IMR-90 (cell line): ENCODE results near the gene AGO3. TPM values are rescaled to one million over a fixed set of nuclear protein-coding genes. Genes with fewer than 3 reads are reported as not detected.

Source experiments
- ATAC-seq: fragments of 200-7000 bp; cut with Tn5 transposase; 2 replicates; pipeline ENCODE4 v1.9.1; 2020; ENCODE audit warnings: low read depth, mild to moderate bottlenecking, moderate library complexity
- BruUV-seq: library from RNA; stranded (reverse); fragments of 400-500 nt; replicated peaks from 2 replicates; lab custom pipeline; 2021; lab: Mats Ljungman, UMichigan
- CTCF ChIA-PET: fragments of 300-600 bp; formaldehyde crosslinking; extraction: SDS; loops from one replicate; lab custom pipeline; 2021; ENCODE audit warnings: antibody characterized with exemption; lab: Yijun Ruan, JAX
- POLR2A ChIA-PET: fragments of 300-600 bp; sonication (Branson Sonifier 250); formaldehyde crosslinking; loops from one replicate; lab custom pipeline; 2022; ENCODE audit warnings: antibody characterized with exemption; ENCODE audit not compliant: unreplicated experiment; lab: Charles Lee
- DNase-seq: peaks from one replicate; pipeline ENCODE4 v3.0.0; 2013
- H2AFZ ChIP-seq: replicated peaks from 2 replicates; pipeline ENCODE3; 2013; ENCODE audit warnings: low read length, mild to moderate bottlenecking; ENCODE audit not compliant: poor library complexity
- H2AK5ac ChIP-seq: 2 replicates; pipeline ENCODE4 v1.6.1; 2013; ENCODE audit warnings: low read depth, low read length, inconsistent platforms
- H2AK9ac ChIP-seq: replicated peaks from 2 replicates; pipeline ENCODE3; 2013; ENCODE audit warnings: mild to moderate bottlenecking, low read depth, low read length, moderate library complexity; ENCODE audit not compliant: poor library complexity
- H2BK120ac ChIP-seq: 2 replicates; pipeline ENCODE4 v1.6.1; 2013; ENCODE audit warnings: low read depth, low read length, inconsistent platforms
- H2BK15ac ChIP-seq: 3 replicates; pipeline ENCODE4 v1.6.1; 2013; ENCODE audit warnings: low read depth, low read length, inconsistent platforms
- H2BK20ac ChIP-seq: 2 replicates; pipeline ENCODE4 v1.6.1; 2013; ENCODE audit warnings: low read depth, mild to moderate bottlenecking, inconsistent platforms, low read length, moderate library complexity
- H2BK5ac ChIP-seq: 2 replicates; pipeline ENCODE4 v1.6.1; 2013; ENCODE audit warnings: mild to moderate bottlenecking, low read depth, low read length, inconsistent platforms; ENCODE audit not compliant: poor library complexity, severe bottlenecking
- H3K14ac ChIP-seq: replicated peaks from 2 replicates; pipeline ENCODE4 v1.6.1; 2013; ENCODE audit warnings: low read depth, low read length, inconsistent platforms
- H3K18ac ChIP-seq: 2 replicates; pipeline ENCODE4 v1.6.1; 2013; ENCODE audit warnings: low read depth, low read length, control low read depth
- H3K23ac ChIP-seq: 2 replicates; pipeline ENCODE4 v1.6.1; 2013; ENCODE audit warnings: low read depth, low read length, inconsistent platforms
- H3K27ac ChIP-seq: 2 replicates; pipeline ENCODE4 v1.5.1; 2013; ENCODE audit warnings: mild to moderate bottlenecking, control low read depth, low read length; ENCODE audit not compliant: insufficient read depth
- H3K27me3 ChIP-seq: 2 replicates; pipeline ENCODE4 v1.6.1; 2013; ENCODE audit warnings: low read length; ENCODE audit not compliant: control insufficient read depth, insufficient read depth
- H3K36me3 ChIP-seq: 2 replicates; pipeline ENCODE4 v1.6.1; 2013; ENCODE audit warnings: low read length, mixed read lengths; ENCODE audit not compliant: control insufficient read depth, insufficient read depth
- H3K4ac ChIP-seq: 2 replicates; pipeline ENCODE4 v1.6.1; 2013; ENCODE audit warnings: low read depth, low read length, inconsistent platforms
- H3K4me1 ChIP-seq: 2 replicates; pipeline ENCODE4 v1.6.1; 2013; ENCODE audit warnings: low read length, mixed read lengths; ENCODE audit not compliant: control insufficient read depth, insufficient read depth
- H3K4me2 ChIP-seq: 2 replicates; pipeline ENCODE4 v1.6.1; 2013; ENCODE audit warnings: low read depth, mild to moderate bottlenecking, control low read depth, low read length, moderate library complexity
- H3K4me3 ChIP-seq: 2 replicates; pipeline ENCODE4 v1.5.1; 2013; ENCODE audit warnings: low read depth, mild to moderate bottlenecking, control low read depth, low read length, moderate library complexity; ENCODE audit not compliant: insufficient read depth
- H3K56ac ChIP-seq: 2 replicates; pipeline ENCODE4 v1.6.1; 2013; ENCODE audit warnings: low read length, inconsistent platforms; ENCODE audit not compliant: insufficient read depth; ENCODE audit errors: extremely low read depth
- H3K79me1 ChIP-seq, 2 experiments: 2 replicates each; pipeline ENCODE4 v1.6.1; 2013; ENCODE audit warnings: low read length in 2 of 2, inconsistent platforms in 1 of 2, low read depth in 1 of 2
- H3K9ac ChIP-seq: 2 replicates; pipeline ENCODE4 v1.6.1; 2013; ENCODE audit warnings: low read depth, low read length, control low read depth
- H3K9me1 ChIP-seq: 2 replicates; pipeline ENCODE4 v1.6.1; 2013; ENCODE audit warnings: low read length, inconsistent platforms; ENCODE audit not compliant: insufficient read depth
- H3K9me3 ChIP-seq: 2 replicates; pipeline ENCODE4 v1.6.1; 2013; ENCODE audit warnings: low read length; ENCODE audit not compliant: control insufficient read depth, insufficient read depth
- H4K20me1 ChIP-seq: 2 replicates; pipeline ENCODE4 v1.6.1; 2013; ENCODE audit warnings: low read length, inconsistent platforms; ENCODE audit not compliant: insufficient read depth
- H4K5ac ChIP-seq: 2 replicates; pipeline ENCODE4 v1.6.1; 2013; ENCODE audit warnings: mild to moderate bottlenecking, low read depth, low read length, control low read depth
- H4K8ac ChIP-seq, 2 experiments: 2 replicates each; pipeline ENCODE4 v1.6.1; 2013; ENCODE audit warnings: low read depth in 2 of 2, low read length in 2 of 2, control low read depth in 1 of 2, inconsistent platforms in 1 of 2
- H4K91ac ChIP-seq: 2 replicates; pipeline ENCODE4 v1.6.1; 2013; ENCODE audit warnings: low read depth, low read length, inconsistent platforms; ENCODE audit not compliant: insufficient read depth
- CEBPB ChIP-seq: IDR thresholded peaks from 2 replicates; pipeline ENCODE4 v1.6.1; 2012; ENCODE audit warnings: low read depth, low read length, improper control_type of control experiment
- NFE2L2 ChIP-seq: fragments of 150-350 bp; IDR thresholded peaks from 2 replicates; pipeline ENCODE4 v1.6.1; 2016; ENCODE audit warnings: low read depth, mild to moderate bottlenecking, low read length
- POLR2A ChIP-seq: IDR thresholded peaks from 2 replicates; pipeline ENCODE4 v1.6.1; 2012; ENCODE audit warnings: mild to moderate bottlenecking, low read depth, low read length
- RCOR1 ChIP-seq: IDR thresholded peaks from 2 replicates; pipeline ENCODE4 v1.6.1; 2012; ENCODE audit warnings: mild to moderate bottlenecking, low read length, improper control_type of control experiment; ENCODE audit not compliant: insufficient replicate concordance
- WGBS, 2 experiments: methylation state at CpG; one replicate each; pipeline versions ENCODE4 v1.1.5 to v1.1.7; 2013; ENCODE audit warnings: missing lambda C conversion rate in 2 of 2; ENCODE audit not compliant: insufficient read length in 1 of 2; ENCODE audit errors: extremely low coverage in 2 of 2; 5-methylcytosine and 5-hydroxymethylcytosine counted together
- dilution Hi-C: fragments of 300-500 bp; cut with HindIII; formaldehyde crosslinking; loops from one replicate; pipeline ENCODE4 v1.14.3; 2018; ENCODE audit warnings: low sequenced_read_pairs; ENCODE audit not compliant: unreplicated experiment
- in situ Hi-C: fragments of 300-500 bp; cut with MboI; formaldehyde crosslinking; loops from 3 replicates; pipeline ENCODE4 v1.14.3; 2019; ENCODE audit warnings: low sequenced_read_pairs, inconsistent platforms, mixed read lengths
- intact Hi-C: fragments of 100-400 bp; cut with micrococcal nuclease; formaldehyde crosslinking; loops from 2 replicates; pipeline ENCODE4 v1.10.0; 2022
- polyA plus RNA-seq, 3 experiments: library from polyadenylated mRNA; depleted of rRNA; stranded (reverse); fragments of >200 nt; gene quantifications; 2 replicates each; pipeline ENCODE4 v1.2.3, GENCODE V29; 2012; ENCODE audit warnings: low replicate concordance in 1 of 3
- total RNA-seq: library from RNA; depleted of rRNA; stranded (reverse); fragments of >200 nt; gene quantifications from 2 replicates; pipeline ENCODE4 v1.2.3, GENCODE V29; 2012
- TF ChIP-seq, protein P1 (sequence below): fragments of 150-350 bp; IDR thresholded peaks from 2 replicates; pipeline ENCODE4 v1.6.1; 2017; ENCODE audit warnings: mild to moderate bottlenecking, antibody characterized with exemption, low read length, low read depth
- TF ChIP-seq, protein P2 (sequence below): fragments of 150-350 bp; IDR thresholded peaks from 2 replicates; pipeline ENCODE4 v1.6.1; 2016; ENCODE audit warnings: low read depth, mild to moderate bottlenecking, low read length, moderate library complexity, borderline replicate concordance

Gene AGO3
- total and polyA plus RNA-seq, 2 of the 4 experiments (the other 2 are of a cell fraction), result 8.9 to 25.6 TPM

DNA sequence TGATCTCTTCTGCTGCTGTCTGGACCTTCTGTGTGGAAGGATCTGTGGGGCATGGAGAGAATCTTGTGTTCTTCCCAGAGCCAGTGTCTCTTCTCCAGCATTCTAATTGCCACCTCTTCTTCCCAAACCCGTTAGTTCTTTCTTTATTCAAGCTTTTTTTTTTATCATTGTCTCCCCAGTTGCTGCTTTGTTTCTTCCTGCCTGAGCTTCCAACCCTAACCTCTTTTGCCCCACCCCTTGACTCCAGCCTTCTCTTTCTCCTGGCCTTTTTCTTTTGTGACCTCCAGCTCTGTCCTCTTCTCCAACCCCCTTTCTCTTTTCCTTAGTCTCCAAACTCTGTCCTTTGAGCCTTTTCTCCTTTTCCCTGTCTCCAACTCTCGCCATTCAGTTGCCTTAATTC lies 43.4 kb upstream of the AGO3 start:
- Histone ChIP-seq H3K79me1 (peaks cover 18 to 48% of the 10 kb centered on the region in 2 experiments), H3K14ac (no peak overlapping the region), H2AK9ac (no peak overlapping the region), H4K8ac (no peak overlapping the region), H3K9ac (no peak overlapping the region), H3K27ac (no peak overlapping the region), H2AK5ac (no peak overlapping the region), H3K56ac (no peak overlapping the region), H3K4ac (no peak overlapping the region), H2BK20ac (no peak overlapping the region), H3K27me3 (no peaks in the 10 kb centered on the region), H2BK120ac (no peak overlapping the region), H3K9me1 (peaks cover 14% of the 10 kb centered on the region), H2BK15ac (no peak overlapping the region), H3K18ac (no peak overlapping the region), H4K20me1 (peaks cover 31% of the 10 kb centered on the region), H4K91ac (no peak overlapping the region), H3K4me3 (no peak overlapping the region), H3K23ac (no peak overlapping the region), H2BK5ac (no peak overlapping the region), H3K9me3 (no peaks in the 10 kb centered on the region), H3K36me3 (peaks cover 9% of the 10 kb centered on the region), H2AFZ (no peak overlapping the region), H4K5ac (no peak overlapping the region), H3K4me1 (peaks cover 14% of the 10 kb centered on the region), H3K4me2 (no peak overlapping the region)
- in situ Hi-C loops (no loop called here), intact Hi-C loops (no loop called here), dilution Hi-C loops (no loop called here)
- 56% methylated on average over 2 of the region's 2 CpGs; no CpG with 5 or more reads in 1 of the 2 experiments for WGBS, 2 experiments
- DNase-seq (no peak), ATAC-seq (no peak)
- POLR2A ChIA-PET, result no interaction called here
- TF ChIP-seq, protein P1, sequence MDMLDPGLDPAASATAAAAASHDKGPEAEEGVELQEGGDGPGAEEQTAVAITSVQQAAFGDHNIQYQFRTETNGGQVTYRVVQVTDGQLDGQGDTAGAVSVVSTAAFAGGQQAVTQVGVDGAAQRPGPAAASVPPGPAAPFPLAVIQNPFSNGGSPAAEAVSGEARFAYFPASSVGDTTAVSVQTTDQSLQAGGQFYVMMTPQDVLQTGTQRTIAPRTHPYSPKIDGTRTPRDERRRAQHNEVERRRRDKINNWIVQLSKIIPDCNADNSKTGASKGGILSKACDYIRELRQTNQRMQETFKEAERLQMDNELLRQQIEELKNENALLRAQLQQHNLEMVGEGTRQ, result no peak
- no peak for TF ChIP-seq NFE2L2
- no peak for TF ChIP-seq CEBPB
- TF ChIP-seq RCOR1, result no peak
- TF ChIP-seq, protein P2, sequence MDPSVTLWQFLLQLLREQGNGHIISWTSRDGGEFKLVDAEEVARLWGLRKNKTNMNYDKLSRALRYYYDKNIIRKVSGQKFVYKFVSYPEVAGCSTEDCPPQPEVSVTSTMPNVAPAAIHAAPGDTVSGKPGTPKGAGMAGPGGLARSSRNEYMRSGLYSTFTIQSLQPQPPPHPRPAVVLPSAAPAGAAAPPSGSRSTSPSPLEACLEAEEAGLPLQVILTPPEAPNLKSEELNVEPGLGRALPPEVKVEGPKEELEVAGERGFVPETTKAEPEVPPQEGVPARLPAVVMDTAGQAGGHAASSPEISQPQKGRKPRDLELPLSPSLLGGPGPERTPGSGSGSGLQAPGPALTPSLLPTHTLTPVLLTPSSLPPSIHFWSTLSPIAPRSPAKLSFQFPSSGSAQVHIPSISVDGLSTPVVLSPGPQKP, result no peak
- TF ChIP-seq POLR2A, result no peak
- CTCF ChIA-PET, result no interaction called here
- no TSS peak for BruUV-seq
